Uterus (tissue), 2 donors: Measurements from ENCODE around the gene BAIAP2.
A peak's percentile ranks its signal among the peaks of the same experiment; 100 is the strongest.

ENCODE experiments used
- CTCF ChIP-seq, 4 experiments: fragments of 200-600 bp in 2 of 4; fragments of 450-650 bp in 2 of 4; sonication (generic) in 2 of 4; IDR thresholded peaks; one replicate each; pipeline ENCODE4 v1.5.1; 2016 to 2019; ENCODE audit warnings: antibody characterized with exemption in 4 of 4, mild to moderate bottlenecking in 2 of 4, moderate library complexity in 1 of 4
- POLR2A ChIP-seq, 2 donors: fragments of 450-650 bp; IDR thresholded peaks; one replicate each; pipeline ENCODE4 v1.6.1; 2016; ENCODE audit warnings: antibody characterized with exemption in 2 of 2, mild to moderate bottlenecking in 1 of 2, moderate library complexity in 1 of 2

DNA sequence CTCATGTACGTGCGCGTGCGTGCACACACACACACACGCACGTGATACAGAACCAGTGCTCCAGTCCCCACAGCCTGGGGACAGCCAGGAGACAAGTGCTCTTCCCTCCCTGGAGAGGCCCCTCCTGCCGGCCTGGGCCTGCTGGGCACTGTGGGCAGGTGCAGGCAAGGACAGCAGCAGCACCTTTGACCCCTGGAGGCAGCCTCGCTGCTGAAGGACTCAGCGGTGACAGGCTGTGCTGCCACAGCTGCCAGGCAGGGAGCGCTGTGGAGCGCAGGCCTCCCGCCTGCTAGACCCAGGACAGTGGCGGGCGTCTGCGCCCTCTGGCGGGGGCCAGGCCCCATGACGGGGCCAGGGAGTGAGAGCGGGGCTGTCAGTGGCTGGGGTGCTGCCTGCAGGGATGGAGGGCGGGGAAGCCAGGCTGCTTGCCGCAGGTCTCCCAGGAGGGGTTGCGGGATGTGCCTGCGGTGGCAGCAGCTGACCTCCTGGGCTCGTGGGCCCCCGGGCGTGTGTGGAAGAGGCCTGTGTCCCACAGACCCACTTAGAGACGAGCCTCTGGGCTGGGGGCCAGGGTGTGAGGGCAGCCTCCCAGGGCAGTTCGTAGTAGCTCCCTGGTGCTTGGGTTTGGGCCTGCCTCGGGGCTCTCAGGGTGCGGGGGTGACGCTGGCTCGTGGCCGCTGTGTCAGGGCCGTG lies 66.8 kb downstream of the BAIAP2 start:
- TF ChIP-seq CTCF (IDR thresholded peaks at IDR 0.05) = peak; percentile 98 to 100 (median 99)
- peak in 1 of 2 donors; percentile 41 for TF ChIP-seq POLR2A (IDR thresholded peaks at IDR 0.05)
